WTC11 (cell line): ENCODE measurements around the gene CNTN3. TPM values are rescaled to one million over a fixed set of nuclear protein-coding genes. Genes with fewer than 3 reads are reported as not detected.

Experiments used
- ATAC-seq: fragments of 200-7000 bp; cut with Tn5 transposase; 2 replicates; pipeline ENCODE4 v1.10.0; 2021; ENCODE audit warnings: mild to moderate bottlenecking, moderate library complexity
- CTCF ChIA-PET: fragments of 300-600 bp; sonication (Branson Sonifier 250); formaldehyde crosslinking; loops from one replicate; lab custom pipeline; 2021; ENCODE audit warnings: antibody characterized with exemption; lab: Charles Lee
- POLR2A ChIA-PET: fragments of 350-600 bp; sonication (Branson Sonifier 250); formaldehyde crosslinking; loops from one replicate; lab custom pipeline; 2021; ENCODE audit warnings: antibody characterized with exemption; lab: Charles Lee
- DNase-seq: peaks from one replicate; pipeline ENCODE4 v3.0.0; 2021; ENCODE audit warnings: low spot score
- H3K27ac Mint-ChIP-seq: 2 replicates; pipeline ENCODE4 v1.8.0; 2021; ENCODE audit warnings: mixed read lengths
- H3K27me3 Mint-ChIP-seq: 2 replicates; pipeline ENCODE4 v1.8.0; 2021; ENCODE audit warnings: low read depth, mild to moderate bottlenecking, moderate library complexity, mixed read lengths
- H3K36me3 Mint-ChIP-seq: 2 replicates; pipeline ENCODE4 v1.8.0; 2021; ENCODE audit warnings: mixed read lengths
- H3K4me1 Mint-ChIP-seq: 2 replicates; pipeline ENCODE4 v1.8.0; 2022; ENCODE audit warnings: mixed read lengths
- H3K4me3 Mint-ChIP-seq: 2 replicates; pipeline ENCODE4 v1.8.0; 2021; ENCODE audit warnings: mild to moderate bottlenecking, moderate library complexity, mixed read lengths
- H3K9me3 Mint-ChIP-seq: 2 replicates; pipeline ENCODE4 v1.8.0; 2021; ENCODE audit warnings: mixed read lengths
- AR ChIP-seq: fragments of 250-450 bp; sonication (Bioruptor Pico); IDR thresholded peaks from 2 replicates; pipeline ENCODE4 v1.9.0; 2021; ENCODE audit warnings: mild to moderate bottlenecking
- ATF2 ChIP-seq: sonication (generic); formaldehyde crosslinking; IDR thresholded peaks from 2 replicates; pipeline ENCODE4 v1.8.1; 2022; ENCODE audit warnings: low read depth, missing genetic modification reagents, borderline replicate concordance
- CREM ChIP-seq: sonication (generic); formaldehyde crosslinking; IDR thresholded peaks from 2 replicates; pipeline ENCODE4 v1.8.1; 2022; ENCODE audit warnings: mild to moderate bottlenecking, missing genetic modification reagents, moderate library complexity
- ELF4 ChIP-seq: sonication (generic); formaldehyde crosslinking; IDR thresholded peaks from 2 replicates; pipeline ENCODE4 v1.8.1; 2022; ENCODE audit warnings: low read depth, mild to moderate bottlenecking, moderate library complexity, missing genetic modification reagents
- EMX1 ChIP-seq: fragments of 250-450 bp; sonication (Bioruptor Pico); IDR thresholded peaks from 2 replicates; pipeline ENCODE4 v1.8.0; 2021; ENCODE audit warnings: mild to moderate bottlenecking
- ETV6 ChIP-seq: sonication (generic); formaldehyde crosslinking; IDR thresholded peaks from 2 replicates; pipeline ENCODE4 v1.8.1; 2022; ENCODE audit warnings: mild to moderate bottlenecking, missing genetic modification reagents
- FOXK1 ChIP-seq: sonication (generic); formaldehyde crosslinking; IDR thresholded peaks from 2 replicates; pipeline ENCODE4 v1.8.0; 2022; ENCODE audit warnings: mild to moderate bottlenecking, moderate library complexity, missing genetic modification reagents
- GABPB1 ChIP-seq: sonication (generic); formaldehyde crosslinking; IDR thresholded peaks from 2 replicates; pipeline ENCODE4 v1.8.1; 2023; ENCODE audit warnings: mild to moderate bottlenecking, missing genetic modification reagents
- GRHL2 ChIP-seq: fragments of 250-450 bp; sonication (Bioruptor Pico); IDR thresholded peaks from 2 replicates; pipeline ENCODE4 v1.8.0; 2022; ENCODE audit warnings: mild to moderate bottlenecking, moderate library complexity; ENCODE audit not compliant: insufficient replicate concordance, severe bottlenecking
- HMGA2 ChIP-seq: fragments of 250-450 bp; sonication (Bioruptor Pico); IDR thresholded peaks from 2 replicates; pipeline ENCODE4 v1.4.0; 2021; ENCODE audit warnings: mild to moderate bottlenecking, moderate library complexity
- JUN ChIP-seq: sonication (generic); formaldehyde crosslinking; IDR thresholded peaks from 2 replicates; pipeline ENCODE4 v1.8.0; 2023; ENCODE audit warnings: mild to moderate bottlenecking, missing genetic modification reagents
- KAT7 ChIP-seq: sonication (generic); formaldehyde crosslinking; IDR thresholded peaks from 2 replicates; pipeline ENCODE4 v1.8.1; 2023; ENCODE audit warnings: missing genetic modification reagents, mild to moderate bottlenecking, borderline replicate concordance
- MAX ChIP-seq: sonication (generic); formaldehyde crosslinking; IDR thresholded peaks from 2 replicates; pipeline ENCODE4 v1.8.0; 2022; ENCODE audit warnings: mild to moderate bottlenecking, missing genetic modification reagents
- NFATC4 ChIP-seq: fragments of 250-450 bp; sonication (Bioruptor Pico); IDR thresholded peaks from 2 replicates; pipeline ENCODE4 v1.9.0; 2021; ENCODE audit warnings: mild to moderate bottlenecking
- NR3C1 ChIP-seq: sonication (generic); formaldehyde crosslinking; conservative IDR thresholded peaks from 2 replicates; pipeline ENCODE4 v1.8.1; 2023; ENCODE audit warnings: low read depth, mild to moderate bottlenecking, missing genetic modification reagents
- TP53 ChIP-seq: sonication (generic); formaldehyde crosslinking; IDR thresholded peaks from 2 replicates; pipeline ENCODE4 v1.8.1; 2023; ENCODE audit warnings: mild to moderate bottlenecking, missing genetic modification reagents
- USF1 ChIP-seq: sonication (generic); formaldehyde crosslinking; IDR thresholded peaks from 2 replicates; pipeline ENCODE4 v1.8.0; 2022; ENCODE audit warnings: mild to moderate bottlenecking, missing genetic modification reagents
- ZNF121 ChIP-seq: sonication (generic); formaldehyde crosslinking; IDR thresholded peaks from 2 replicates; pipeline ENCODE4 v1.8.0; 2023; ENCODE audit warnings: missing genetic modification reagents
- ZNF138 ChIP-seq: sonication (generic); formaldehyde crosslinking; conservative IDR thresholded peaks from 2 replicates; pipeline ENCODE4 v1.8.1; 2022; ENCODE audit warnings: mild to moderate bottlenecking, moderate library complexity, missing genetic modification reagents
- ZNF512 ChIP-seq: sonication (generic); formaldehyde crosslinking; IDR thresholded peaks from 2 replicates; pipeline ENCODE4 v1.8.1; 2022; ENCODE audit warnings: missing genetic modification reagents, borderline replicate concordance
- total RNA-seq: library from RNA; stranded (reverse); gene quantifications from 3 replicates; pipeline ENCODE4 v1.2.3, GENCODE V29; 2021
- TF ChIP-seq, protein P1 (sequence below): sonication (generic); formaldehyde crosslinking; IDR thresholded peaks from 2 replicates; pipeline ENCODE4 v1.8.1; 2023; ENCODE audit warnings: mild to moderate bottlenecking, missing genetic modification reagents, moderate library complexity
- TF ChIP-seq, protein P2 (sequence below): sonication (generic); formaldehyde crosslinking; IDR thresholded peaks from 2 replicates; pipeline ENCODE4 v1.8.0; 2023; ENCODE audit warnings: missing genetic modification reagents
- TF ChIP-seq, protein P3 (sequence below): sonication (generic); formaldehyde crosslinking; IDR thresholded peaks from 2 replicates; pipeline ENCODE4 v1.8.0; 2022; ENCODE audit warnings: mild to moderate bottlenecking, missing genetic modification reagents

Gene CNTN3
- total RNA-seq, 1 experiment from 2014 or later: 0.17 TPM

- TF ChIP-seq AR (CRISPR knock-in tag) (no peak), ELF4 (CRISPR knock-in tag) (no peak), ZNF138 (CRISPR knock-in tag) (no peak), GABPB1 (CRISPR knock-in tag) (no peak), NR3C1 (CRISPR knock-in tag) (no peak), JUN (CRISPR knock-in tag) (no peak), KAT7 (no peak), FOXK1 (no peak), ATF2 (CRISPR knock-in tag) (no peak)
These were observed 12.0 kb downstream of the CNTN3 start (continued) for GRCh38 chr3:74602471-74602870.

- CTCF ChIA-PET: no interaction called here
- ATAC-seq (no peak), DNase-seq (no peak)
- Mint-ChIP-seq H3K4me3 (no peak overlapping the region), H3K4me1 (no peaks in the 10 kb centered on the region), H3K27ac (no peak overlapping the region), H3K9me3 (peaks cover 37% of the 10 kb centered on the region), H3K36me3 (no peaks in the 10 kb centered on the region), H3K27me3 (no peaks in the 10 kb centered on the region)
- TF ChIP-seq ETV6 (CRISPR knock-in tag): no peak
- no peak for TF ChIP-seq ELF4 (CRISPR knock-in tag)
- TF ChIP-seq, protein P1, sequence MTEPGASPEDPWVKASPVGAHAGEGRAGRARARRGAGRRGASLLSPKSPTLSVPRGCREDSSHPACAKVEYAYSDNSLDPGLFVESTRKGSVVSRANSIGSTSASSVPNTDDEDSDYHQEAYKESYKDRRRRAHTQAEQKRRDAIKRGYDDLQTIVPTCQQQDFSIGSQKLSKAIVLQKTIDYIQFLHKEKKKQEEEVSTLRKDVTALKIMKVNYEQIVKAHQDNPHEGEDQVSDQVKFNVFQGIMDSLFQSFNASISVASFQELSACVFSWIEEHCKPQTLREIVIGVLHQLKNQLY: no peak
- TF ChIP-seq ZNF512 (CRISPR knock-in tag): no peak
- TF ChIP-seq, protein P2, sequence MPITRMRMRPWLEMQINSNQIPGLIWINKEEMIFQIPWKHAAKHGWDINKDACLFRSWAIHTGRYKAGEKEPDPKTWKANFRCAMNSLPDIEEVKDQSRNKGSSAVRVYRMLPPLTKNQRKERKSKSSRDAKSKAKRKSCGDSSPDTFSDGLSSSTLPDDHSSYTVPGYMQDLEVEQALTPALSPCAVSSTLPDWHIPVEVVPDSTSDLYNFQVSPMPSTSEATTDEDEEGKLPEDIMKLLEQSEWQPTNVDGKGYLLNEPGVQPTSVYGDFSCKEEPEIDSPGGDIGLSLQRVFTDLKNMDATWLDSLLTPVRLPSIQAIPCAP (CRISPR knock-in tag): no peak
- no peak for TF ChIP-seq TP53
- TF ChIP-seq NFATC4 (CRISPR knock-in tag): no peak
- TF ChIP-seq, protein P3, sequence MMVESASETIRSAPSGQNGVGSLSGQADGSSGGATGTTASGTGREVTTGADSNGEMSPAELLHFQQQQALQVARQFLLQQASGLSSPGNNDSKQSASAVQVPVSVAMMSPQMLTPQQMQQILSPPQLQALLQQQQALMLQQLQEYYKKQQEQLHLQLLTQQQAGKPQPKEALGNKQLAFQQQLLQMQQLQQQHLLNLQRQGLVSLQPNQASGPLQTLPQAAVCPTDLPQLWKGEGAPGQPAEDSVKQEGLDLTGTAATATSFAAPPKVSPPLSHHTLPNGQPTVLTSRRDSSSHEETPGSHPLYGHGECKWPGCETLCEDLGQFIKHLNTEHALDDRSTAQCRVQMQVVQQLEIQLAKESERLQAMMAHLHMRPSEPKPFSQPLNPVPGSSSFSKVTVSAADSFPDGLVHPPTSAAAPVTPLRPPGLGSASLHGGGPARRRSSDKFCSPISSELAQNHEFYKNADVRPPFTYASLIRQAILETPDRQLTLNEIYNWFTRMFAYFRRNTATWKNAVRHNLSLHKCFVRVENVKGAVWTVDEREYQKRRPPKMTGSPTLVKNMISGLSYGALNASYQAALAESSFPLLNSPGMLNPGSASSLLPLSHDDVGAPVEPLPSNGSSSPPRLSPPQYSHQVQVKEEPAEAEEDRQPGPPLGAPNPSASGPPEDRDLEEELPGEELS (CRISPR knock-in tag): no peak
- TF ChIP-seq ZNF121: no peak
- no peak for TF ChIP-seq HMGA2 (CRISPR knock-in tag)
- TF ChIP-seq GABPB1 (CRISPR knock-in tag): no peak
- TF ChIP-seq GRHL2 (CRISPR knock-in tag): no peak
- TF ChIP-seq MAX (CRISPR knock-in tag): no peak
- TF ChIP-seq CREM (CRISPR knock-in tag): no peak
- TF ChIP-seq EMX1 (CRISPR knock-in tag): no peak
- no peak for TF ChIP-seq USF1 (CRISPR knock-in tag)
- POLR2A ChIA-PET: no interaction called here
These were observed 12.7 kb downstream of the CNTN3 start for GRCh38 chr3:74601793-74602192.
